ENCODE measurements around the gene ALDH1B1.

GRCh38 chr9:38384990-38385848 lies 7.3 kb upstream of the ALDH1B1 start:
- TF ChIP-seq REST (IDR thresholded peaks at IDR 0.05; ENCODE audit: insufficient read depth in 1 of 2, low read depth in 2 of 2, low read length in 2 of 2) (no peak), FOXP2 (optimal IDR thresholded peaks at IDR 0.05; ENCODE audit: borderline replicate concordance, extremely low read depth, extremely low read length, insufficient read depth) (no peak), POLR2AphosphoS5 (IDR thresholded peaks at IDR 0.05; ENCODE audit: low read depth, low read length) (no peak)

All from PFSK-1 (cell line).